Body of pancreas (tissue), 4 donors: Measurements from ENCODE around the gene UGT1A8.

Experiments
- POLR2A ChIP-seq, 3 donors: fragments of 450-650 bp; IDR thresholded peaks; one replicate each; pipeline ENCODE4 v1.6.1; 2016; ENCODE audit warnings: antibody characterized with exemption in 3 of 3, mild to moderate bottlenecking in 2 of 3
- TF ChIP-seq, protein P1 (sequence below), 7 experiments: fragments of 450-650 bp in 4 of 7; fragments of 200-600 bp in 3 of 7; sonication (generic) in 3 of 7; IDR thresholded peaks; one replicate each; pipeline ENCODE4 v1.5.1; 2016 to 2019; ENCODE audit warnings: antibody characterized with exemption in 7 of 7

DNA sequence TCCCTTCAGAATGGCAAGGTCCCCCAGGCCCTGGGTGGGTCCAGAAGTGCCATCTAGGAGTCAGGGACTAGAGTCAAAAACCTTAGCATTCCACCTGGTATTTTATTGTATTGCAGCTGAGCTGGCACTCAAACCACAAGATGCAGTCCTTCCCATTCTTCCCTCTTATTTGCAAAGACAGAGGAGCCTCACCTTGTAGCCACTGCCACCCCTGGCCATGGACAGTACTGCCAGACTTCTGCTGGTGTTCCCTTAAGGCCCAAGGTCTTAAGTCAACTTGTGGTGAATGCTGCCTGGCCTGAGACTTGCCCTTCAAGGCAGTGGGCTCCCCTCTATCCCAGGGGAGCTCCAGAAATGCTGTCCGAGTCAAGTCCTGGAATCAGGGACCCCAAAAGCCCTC is 25.7 kb downstream of the UGT1A8 start:
- TF ChIP-seq, protein P1, sequence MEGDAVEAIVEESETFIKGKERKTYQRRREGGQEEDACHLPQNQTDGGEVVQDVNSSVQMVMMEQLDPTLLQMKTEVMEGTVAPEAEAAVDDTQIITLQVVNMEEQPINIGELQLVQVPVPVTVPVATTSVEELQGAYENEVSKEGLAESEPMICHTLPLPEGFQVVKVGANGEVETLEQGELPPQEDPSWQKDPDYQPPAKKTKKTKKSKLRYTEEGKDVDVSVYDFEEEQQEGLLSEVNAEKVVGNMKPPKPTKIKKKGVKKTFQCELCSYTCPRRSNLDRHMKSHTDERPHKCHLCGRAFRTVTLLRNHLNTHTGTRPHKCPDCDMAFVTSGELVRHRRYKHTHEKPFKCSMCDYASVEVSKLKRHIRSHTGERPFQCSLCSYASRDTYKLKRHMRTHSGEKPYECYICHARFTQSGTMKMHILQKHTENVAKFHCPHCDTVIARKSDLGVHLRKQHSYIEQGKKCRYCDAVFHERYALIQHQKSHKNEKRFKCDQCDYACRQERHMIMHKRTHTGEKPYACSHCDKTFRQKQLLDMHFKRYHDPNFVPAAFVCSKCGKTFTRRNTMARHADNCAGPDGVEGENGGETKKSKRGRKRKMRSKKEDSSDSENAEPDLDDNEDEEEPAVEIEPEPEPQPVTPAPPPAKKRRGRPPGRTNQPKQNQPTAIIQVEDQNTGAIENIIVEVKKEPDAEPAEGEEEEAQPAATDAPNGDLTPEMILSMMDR (IDR thresholded peaks at IDR 0.05): no peak
- no peak for TF ChIP-seq POLR2A (IDR thresholded peaks at IDR 0.05)
